ENCODE results near the gene ZNF45.

GRCh38 chr19:43905897-43906296, 29.2 kb downstream of the ZNF45 start:
- TF ChIP-seq, protein P1, sequence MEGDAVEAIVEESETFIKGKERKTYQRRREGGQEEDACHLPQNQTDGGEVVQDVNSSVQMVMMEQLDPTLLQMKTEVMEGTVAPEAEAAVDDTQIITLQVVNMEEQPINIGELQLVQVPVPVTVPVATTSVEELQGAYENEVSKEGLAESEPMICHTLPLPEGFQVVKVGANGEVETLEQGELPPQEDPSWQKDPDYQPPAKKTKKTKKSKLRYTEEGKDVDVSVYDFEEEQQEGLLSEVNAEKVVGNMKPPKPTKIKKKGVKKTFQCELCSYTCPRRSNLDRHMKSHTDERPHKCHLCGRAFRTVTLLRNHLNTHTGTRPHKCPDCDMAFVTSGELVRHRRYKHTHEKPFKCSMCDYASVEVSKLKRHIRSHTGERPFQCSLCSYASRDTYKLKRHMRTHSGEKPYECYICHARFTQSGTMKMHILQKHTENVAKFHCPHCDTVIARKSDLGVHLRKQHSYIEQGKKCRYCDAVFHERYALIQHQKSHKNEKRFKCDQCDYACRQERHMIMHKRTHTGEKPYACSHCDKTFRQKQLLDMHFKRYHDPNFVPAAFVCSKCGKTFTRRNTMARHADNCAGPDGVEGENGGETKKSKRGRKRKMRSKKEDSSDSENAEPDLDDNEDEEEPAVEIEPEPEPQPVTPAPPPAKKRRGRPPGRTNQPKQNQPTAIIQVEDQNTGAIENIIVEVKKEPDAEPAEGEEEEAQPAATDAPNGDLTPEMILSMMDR (conservative IDR thresholded peaks at IDR 0.05 in 1 of 2, IDR thresholded peaks at IDR 0.05 in 1 of 2; ENCODE audit: low read depth in 1 of 2, low read length in 2 of 2) = no peak
- TF ChIP-seq EZH2 (IDR thresholded peaks at IDR 0.05; ENCODE audit: low read length, missing control alignments) = no peak

Data from fibroblast of lung (primary cell).